ENCODE data around the gene TMTC2.

TMTC2 gene

DNA sequence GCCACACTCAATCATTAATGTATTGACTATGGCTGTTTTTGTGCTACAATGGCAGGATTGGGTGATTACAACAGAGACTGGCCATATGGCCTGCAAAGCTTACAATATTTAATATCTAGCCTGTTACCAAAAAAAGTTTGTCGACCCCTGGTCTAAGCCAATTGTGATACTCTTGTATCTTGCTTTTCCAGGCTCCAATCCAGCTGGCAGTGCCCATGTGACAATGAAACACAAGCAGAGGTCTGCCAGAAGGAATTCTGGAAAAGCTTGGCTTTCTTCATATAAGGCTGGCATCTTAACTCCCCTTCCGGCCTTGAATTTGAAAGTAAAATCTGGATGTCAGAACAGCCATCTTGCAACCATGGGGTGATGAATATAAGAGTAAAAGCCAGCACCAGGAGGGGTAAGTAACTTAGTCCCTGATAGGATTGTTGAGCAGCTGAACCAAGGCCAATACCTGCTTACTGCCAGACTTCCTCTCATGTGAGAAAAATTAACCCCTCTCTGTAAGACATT, 458.7 kb downstream of the TMTC2 start:
- Histone ChIP-seq H3K27ac (no peak overlapping the region), H3K36me3 (ENCODE audit: insufficient read depth) (no peaks in the 10 kb centered on the region), H3K79me2 (ENCODE audit: insufficient read depth, low read depth) (no peaks in the 10 kb centered on the region), H2AFZ (ENCODE audit: low read depth) (no peak overlapping the region), H3K9ac (no peak overlapping the region), H3K27me3 (ENCODE audit: insufficient read depth, low read depth) (no peaks in the 10 kb centered on the region), H3K4me1 (ENCODE audit: low read depth, poor library complexity, severe bottlenecking) (no peaks in the 10 kb centered on the region), H3K4me2 (no peak overlapping the region), H4K20me1 (ENCODE audit: insufficient read depth) (no peaks in the 10 kb centered on the region), H3K4me3 (IDR thresholded peaks at IDR 0.05; ENCODE audit: insufficient read depth, low read depth, low read length) (no peak overlapping the region)
- no peak for TF ChIP-seq CTCF (conservative IDR thresholded peaks at IDR 0.05; ENCODE audit: low read depth, low read length)

GRCh38 chr12:83147341-83147740, 460.6 kb downstream of the TMTC2 start:
- H3K4me3 ChIP-seq (IDR thresholded peaks at IDR 0.05; ENCODE audit: insufficient read depth, low read depth, low read length) = no peak overlapping the region
- H3K9ac ChIP-seq = no peak overlapping the region
- no peak overlapping the region for H3K4me2 ChIP-seq
- H3K36me3 ChIP-seq (ENCODE audit: insufficient read depth) = no peaks in the 10 kb centered on the region
- no peaks in the 10 kb centered on the region for H3K27me3 ChIP-seq (ENCODE audit: insufficient read depth, low read depth)
- TF ChIP-seq CTCF (conservative IDR thresholded peaks at IDR 0.05; ENCODE audit: low read depth, low read length) = no peak
- no peaks in the 10 kb centered on the region for H3K79me2 ChIP-seq (ENCODE audit: insufficient read depth, low read depth)
- H3K4me1 ChIP-seq (ENCODE audit: low read depth, poor library complexity, severe bottlenecking) = no peaks in the 10 kb centered on the region
- no peaks in the 10 kb centered on the region for H4K20me1 ChIP-seq (ENCODE audit: insufficient read depth)
- no peak overlapping the region for H2AFZ ChIP-seq (ENCODE audit: low read depth)
- H3K27ac ChIP-seq = no peak overlapping the region

- no peak overlapping the region for H3K4me3 ChIP-seq (IDR thresholded peaks at IDR 0.05; ENCODE audit: insufficient read depth, low read depth, low read length)
- no peaks in the 10 kb centered on the region for H3K27me3 ChIP-seq (ENCODE audit: insufficient read depth, low read depth)
- no peak for TF ChIP-seq CTCF (conservative IDR thresholded peaks at IDR 0.05; ENCODE audit: low read depth, low read length)
- H3K4me1 ChIP-seq (ENCODE audit: low read depth, poor library complexity, severe bottlenecking) = peaks cover 13% of the 10 kb centered on the region
- no peak overlapping the region for H3K27ac ChIP-seq
- no peaks in the 10 kb centered on the region for H4K20me1 ChIP-seq (ENCODE audit: insufficient read depth)
- H3K36me3 ChIP-seq (ENCODE audit: insufficient read depth) = no peaks in the 10 kb centered on the region
- no peak overlapping the region for H2AFZ ChIP-seq (ENCODE audit: low read depth)
- H3K79me2 ChIP-seq (ENCODE audit: insufficient read depth, low read depth) = no peaks in the 10 kb centered on the region
- H3K9ac ChIP-seq = no peak overlapping the region
- H3K4me2 ChIP-seq = no peak overlapping the region
Measured at GRCh38 chr12:83149987-83150386, 463.3 kb downstream of the TMTC2 start.

GRCh38 chr12:83150465-83151189, 463.9 kb downstream of the TMTC2 start:
- no peak overlapping the region for H3K4me3 ChIP-seq (IDR thresholded peaks at IDR 0.05; ENCODE audit: insufficient read depth, low read depth, low read length)
- H3K27me3 ChIP-seq (ENCODE audit: insufficient read depth, low read depth) = no peaks in the 10 kb centered on the region
- H3K27ac ChIP-seq = no peak overlapping the region
- H3K4me2 ChIP-seq = no peak overlapping the region
- peaks cover 13% of the 10 kb centered on the region for H3K4me1 ChIP-seq (ENCODE audit: low read depth, poor library complexity, severe bottlenecking)
- H3K36me3 ChIP-seq (ENCODE audit: insufficient read depth) = no peaks in the 10 kb centered on the region
- H3K79me2 ChIP-seq (ENCODE audit: insufficient read depth, low read depth) = no peaks in the 10 kb centered on the region
- no peaks in the 10 kb centered on the region for H4K20me1 ChIP-seq (ENCODE audit: insufficient read depth)
- H2AFZ ChIP-seq (ENCODE audit: low read depth) = no peak overlapping the region
- no peak overlapping the region for H3K9ac ChIP-seq
- TF ChIP-seq CTCF (conservative IDR thresholded peaks at IDR 0.05; ENCODE audit: low read depth, low read length) = no peak

Data from KMS-11 (cell line).